Esophagus (tissue), 2 donors: ENCODE measurements around the gene HPSE2. TPM values are rescaled to one million over a fixed set of nuclear protein-coding genes. Genes with fewer than 3 reads are reported as not detected.

Source experiments
- H3K27ac ChIP-seq, 2 donors: one replicate each; pipeline ENCODE4 v1.5.1; 2013; ENCODE audit warnings: low read depth in 2 of 2, mild to moderate bottlenecking in 2 of 2, inconsistent platforms in 1 of 2, low read length in 1 of 2, moderate library complexity in 1 of 2
- H3K27me3 ChIP-seq, 2 donors: one replicate each; pipeline ENCODE4 v1.6.1; 2013; ENCODE audit warnings: low read length in 2 of 2, control low read depth in 1 of 2, mild to moderate bottlenecking in 1 of 2; ENCODE audit not compliant: insufficient read depth in 2 of 2, control insufficient read depth in 1 of 2
- H3K36me3 ChIP-seq, 2 donors: one replicate each; pipeline ENCODE4 v1.6.1; 2013; ENCODE audit warnings: low read length in 1 of 2; ENCODE audit not compliant: control insufficient read depth in 2 of 2, insufficient read depth in 2 of 2
- H3K4me1 ChIP-seq, 2 donors: one replicate each; pipeline ENCODE4 v1.6.1; 2013; ENCODE audit warnings: low read length in 1 of 2; ENCODE audit not compliant: control insufficient read depth in 2 of 2, insufficient read depth in 2 of 2
- H3K4me3 ChIP-seq, 2 donors: one replicate each; pipeline ENCODE4 v1.5.1; 2013; ENCODE audit warnings: low read length in 2 of 2, mild to moderate bottlenecking in 2 of 2, low read depth in 1 of 2, moderate library complexity in 1 of 2
- H3K9me3 ChIP-seq, 2 donors: one replicate each; pipeline ENCODE4 v1.6.1; 2013; ENCODE audit warnings: mild to moderate bottlenecking in 2 of 2, low read depth in 1 of 2, low read length in 1 of 2, moderate library complexity in 1 of 2; ENCODE audit not compliant: control insufficient read depth in 2 of 2, insufficient read depth in 1 of 2
- WGBS, 2 donors: extraction: QIAGEN DNeasy Blood & Tissue Kit; methylation state at CpG; one replicate each; pipeline ENCODE4 v1.1.7; 2013; 5-methylcytosine and 5-hydroxymethylcytosine counted together
- polyA plus RNA-seq, 2 donors: library from polyadenylated mRNA; stranded (reverse); fragments of 200-250 nt; gene quantifications; one replicate each; pipeline ENCODE4 v1.2.3, GENCODE V29; 2013
- donor health status: healthy with polysubstance abuse.
- donor health status: Bipolar disorder and iron deficiency.

HPSE2 gene
- polyA plus RNA-seq, 2 donors, result 2.1 to 3.5 TPM

GRCh38 chr10:98486421-98486820 lies 749.2 kb downstream of the HPSE2 start:
- no peaks in the 10 kb centered on the region for H3K36me3 ChIP-seq
- 87 to 88% methylated on average over 3 of the region's 3 CpGs for WGBS, 2 donors
- no peaks in the 10 kb centered on the region for H3K4me1 ChIP-seq
- H3K27ac ChIP-seq, result no peak overlapping the region
- no peaks in the 10 kb centered on the region for H3K9me3 ChIP-seq
- H3K4me3 ChIP-seq, result no peak overlapping the region
- no peaks in the 10 kb centered on the region for H3K27me3 ChIP-seq

GRCh38 chr10:98485959-98486358 lies 749.7 kb downstream of the HPSE2 start:
- Histone ChIP-seq H3K9me3 (no peaks in the 10 kb centered on the region), H3K4me3 (no peak overlapping the region), H3K4me1 (no peaks in the 10 kb centered on the region), H3K27me3 (no peaks in the 10 kb centered on the region), H3K27ac (no peak overlapping the region), H3K36me3 (no peaks in the 10 kb centered on the region)
- 62 to 67% methylated on average over 2 of the region's 2 CpGs for WGBS, 2 donors

- no peak overlapping the region for H3K4me3 ChIP-seq
- H3K4me1 ChIP-seq, result no peaks in the 10 kb centered on the region
- H3K27me3 ChIP-seq, result no peaks in the 10 kb centered on the region
- no peaks in the 10 kb centered on the region for H3K36me3 ChIP-seq
- H3K27ac ChIP-seq, result no peak overlapping the region
- no peaks in the 10 kb centered on the region for H3K9me3 ChIP-seq
Observed at GRCh38 chr10:98483658-98484057, 752.0 kb downstream of the HPSE2 start.

- no peaks in the 10 kb centered on the region for H3K9me3 ChIP-seq
- WGBS, 2 donors, result 92 to 94% methylated on average over 2 of the region's 2 CpGs
- H3K4me3 ChIP-seq, result no peak overlapping the region
- H3K27ac ChIP-seq, result no peak overlapping the region
- no peaks in the 10 kb centered on the region for H3K36me3 ChIP-seq
- no peaks in the 10 kb centered on the region for H3K4me1 ChIP-seq
- no peaks in the 10 kb centered on the region for H3K27me3 ChIP-seq
Observed at GRCh38 chr10:98482096-98482495, 753.6 kb downstream of the HPSE2 start.

GRCh38 chr10:98481404-98481945 lies 754.2 kb downstream of the HPSE2 start:
- no peaks in the 10 kb centered on the region for H3K4me1 ChIP-seq

GRCh38 chr10:98478430-98479222 lies 757.0 kb downstream of the HPSE2 start:
- 70 to 71% methylated on average over 6 of the region's 6 CpGs for WGBS, 2 donors
- Histone ChIP-seq H3K4me3 (no peak overlapping the region), H3K4me1 (no peaks in the 10 kb centered on the region), H3K9me3 (no peaks in the 10 kb centered on the region), H3K27me3 (no peaks in the 10 kb centered on the region), H3K36me3 (no peaks in the 10 kb centered on the region), H3K27ac (no peak overlapping the region)

More at GRCh38 chr10:98481404-98481945, 754.2 kb downstream of the HPSE2 start:
- Histone ChIP-seq H3K27ac (no peak overlapping the region), H3K9me3 (no peaks in the 10 kb centered on the region), H3K4me3 (no peak overlapping the region), H3K36me3 (no peaks in the 10 kb centered on the region), H3K27me3 (no peaks in the 10 kb centered on the region)
- WGBS, 2 donors, result 78 to 79% methylated on average over 5 of the region's 5 CpGs

- Histone ChIP-seq H3K9me3 (no peaks in the 10 kb centered on the region), H3K36me3 (no peaks in the 10 kb centered on the region), H3K27ac (no peak overlapping the region), H3K27me3 (no peaks in the 10 kb centered on the region), H3K4me3 (no peak overlapping the region), H3K4me1 (no peaks in the 10 kb centered on the region)
Observed at GRCh38 chr10:98477861-98478260, 757.8 kb downstream of the HPSE2 start.

GRCh38 chr10:98474628-98475027 lies 761.0 kb downstream of the HPSE2 start:
- Histone ChIP-seq H3K36me3 (no peaks in the 10 kb centered on the region), H3K27ac (no peak overlapping the region), H3K4me1 (no peaks in the 10 kb centered on the region), H3K9me3 (no peaks in the 10 kb centered on the region), H3K27me3 (no peaks in the 10 kb centered on the region), H3K4me3 (no peak overlapping the region)

GRCh38 chr10:98472196-98472595 lies 763.5 kb downstream of the HPSE2 start:
- Histone ChIP-seq H3K4me1 (peaks cover 0 to 3% of the 10 kb centered on the region in 2 donors), H3K27ac (no peak overlapping the region), H3K9me3 (no peaks in the 10 kb centered on the region), H3K27me3 (no peaks in the 10 kb centered on the region), H3K4me3 (no peak overlapping the region), H3K36me3 (no peaks in the 10 kb centered on the region)
- WGBS, 2 donors, result 71 to 72% methylated on average over 4 of the region's 4 CpGs

GRCh38 chr10:98470850-98471249 lies 764.8 kb downstream of the HPSE2 start:
- no peak overlapping the region for H3K4me3 ChIP-seq

More at GRCh38 chr10:98470850-98471249, 764.8 kb downstream of the HPSE2 start:
- Histone ChIP-seq H3K27ac (no peak overlapping the region), H3K4me1 (peaks cover 0 to 3% of the 10 kb centered on the region in 2 donors), H3K27me3 (no peaks in the 10 kb centered on the region), H3K9me3 (no peaks in the 10 kb centered on the region), H3K36me3 (no peaks in the 10 kb centered on the region)
- 61 to 76% methylated on average over 5 of the region's 5 CpGs for WGBS, 2 donors
